HG02870 (cell line): ENCODE results near the gene THADA.

Source experiments
- ATAC-seq: cut with Tn5 transposase; IDR thresholded peaks from one replicate; pipeline ENCODE4 v1.9.1; 2021; ENCODE audit warnings: mild to moderate bottlenecking, moderate library complexity; ENCODE audit not compliant: unreplicated experiment

Gene THADA

GRCh38 chr2:43332653-43333052, 263.2 kb downstream of the THADA start:
- ATAC-seq, result no peak

GRCh38 chr2:43331422-43331821, 264.4 kb downstream of the THADA start:
- no peak for ATAC-seq

GRCh38 chr2:43329637-43330036, 266.2 kb downstream of the THADA start:
- no peak for ATAC-seq

GRCh38 chr2:43328832-43329231, 267.0 kb downstream of the THADA start:
- ATAC-seq, result no peak

- no peak for ATAC-seq
Measured at GRCh38 chr2:43328133-43328532, 267.7 kb downstream of the THADA start.

- no peak for ATAC-seq
Measured at GRCh38 chr2:43327119-43327518, 268.7 kb downstream of the THADA start.

GRCh38 chr2:43326101-43326825, 269.6 kb downstream of the THADA start:
- ATAC-seq, result no peak

GRCh38 chr2:43325107-43325811, 270.6 kb downstream of the THADA start:
- no peak for ATAC-seq

GRCh38 chr2:43324259-43325106, 271.4 kb downstream of the THADA start:
- ATAC-seq, result no peak

GRCh38 chr2:43323857-43324256, 272.0 kb downstream of the THADA start:
- no peak for ATAC-seq

GRCh38 chr2:43321446-43321845, 274.4 kb downstream of the THADA start:
- no peak for ATAC-seq

- no peak for ATAC-seq
Measured at GRCh38 chr2:43319541-43319940, 276.3 kb downstream of the THADA start.

GRCh38 chr2:43318791-43319190, 277.0 kb downstream of the THADA start:
- ATAC-seq, result no peak

- ATAC-seq, result no peak
Measured at GRCh38 chr2:43317680-43318079, 278.2 kb downstream of the THADA start.

- ATAC-seq, result no peak
Measured at GRCh38 chr2:43317194-43317593, 278.6 kb downstream of the THADA start.

GRCh38 chr2:43315482-43315881, 280.4 kb downstream of the THADA start:
- no peak for ATAC-seq

- ATAC-seq, result no peak
Measured at GRCh38 chr2:43314299-43314927, 281.4 kb downstream of the THADA start.

- no peak for ATAC-seq
Measured at GRCh38 chr2:43313642-43314017, 282.2 kb downstream of the THADA start.

GRCh38 chr2:43312755-43313641, 282.8 kb downstream of the THADA start:
- no peak for ATAC-seq

GRCh38 chr2:43311276-43311675, 284.6 kb downstream of the THADA start:
- ATAC-seq, result no peak
